ENCODE data around the gene LRRC34. TPM values are rescaled to one million over a fixed set of nuclear protein-coding genes. Genes with fewer than 3 reads are reported as not detected.

LRRC34 gene
- total and polyA plus RNA-seq, 10 of the 15 experiments (the other 5 are each of a cell fraction or from before 2014, with no cell fraction given): 0.24 to 3.7 (median 1.7) TPM

DNA sequence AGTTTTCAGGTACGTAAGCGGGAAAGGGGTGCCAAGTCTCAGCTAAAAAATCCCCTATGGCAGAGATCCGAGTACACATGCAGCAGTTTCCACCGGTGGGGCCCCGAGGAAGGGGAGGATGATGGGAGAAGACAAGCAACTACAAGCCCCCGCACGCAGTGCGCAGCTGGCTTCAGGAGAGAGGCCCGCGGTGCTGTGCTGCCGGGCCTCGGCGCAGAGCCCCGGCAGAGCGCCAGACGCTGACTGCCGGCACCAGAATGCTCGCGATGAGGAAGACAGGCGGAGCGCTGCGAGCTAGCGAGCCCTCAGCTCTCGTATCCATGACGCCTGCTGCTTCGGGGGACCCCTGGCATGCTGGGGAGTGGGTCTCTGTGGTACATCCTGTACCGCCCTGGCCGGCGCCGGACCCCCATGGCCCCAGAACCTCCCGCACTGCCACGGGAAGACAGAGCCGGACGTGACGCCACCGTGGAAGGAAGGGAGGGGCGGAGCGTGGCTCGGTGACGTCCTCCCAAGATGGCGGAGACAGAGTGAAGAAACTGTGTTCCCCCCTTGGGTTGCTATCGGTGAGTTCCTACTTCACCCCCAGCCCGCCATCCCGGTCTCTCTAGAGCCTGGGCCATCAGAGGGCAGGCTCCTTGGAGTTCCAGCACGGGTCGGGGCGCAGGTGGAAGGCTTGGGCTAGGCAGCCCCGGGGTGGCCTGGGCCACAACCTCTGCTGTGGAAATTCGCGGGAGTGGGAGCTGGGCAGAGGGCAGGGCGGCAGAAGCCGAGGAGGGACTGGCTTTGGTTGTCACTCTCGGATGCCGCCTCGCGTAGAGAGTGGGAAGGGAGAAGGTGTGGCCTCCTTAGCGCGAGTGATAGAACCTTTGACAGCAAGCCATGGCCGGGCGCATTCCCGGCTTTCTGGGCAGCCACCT lies 39.5 kb downstream of the LRRC34 start, which contains the start of gene MYNN (continued):
- peak; percentile 91; the same call in 1 of the 2 replicates for TF ChIP-seq RB1 (IDR thresholded peaks at IDR 0.05; ENCODE audit: borderline replicate concordance)
- TF ChIP-seq, protein P1, sequence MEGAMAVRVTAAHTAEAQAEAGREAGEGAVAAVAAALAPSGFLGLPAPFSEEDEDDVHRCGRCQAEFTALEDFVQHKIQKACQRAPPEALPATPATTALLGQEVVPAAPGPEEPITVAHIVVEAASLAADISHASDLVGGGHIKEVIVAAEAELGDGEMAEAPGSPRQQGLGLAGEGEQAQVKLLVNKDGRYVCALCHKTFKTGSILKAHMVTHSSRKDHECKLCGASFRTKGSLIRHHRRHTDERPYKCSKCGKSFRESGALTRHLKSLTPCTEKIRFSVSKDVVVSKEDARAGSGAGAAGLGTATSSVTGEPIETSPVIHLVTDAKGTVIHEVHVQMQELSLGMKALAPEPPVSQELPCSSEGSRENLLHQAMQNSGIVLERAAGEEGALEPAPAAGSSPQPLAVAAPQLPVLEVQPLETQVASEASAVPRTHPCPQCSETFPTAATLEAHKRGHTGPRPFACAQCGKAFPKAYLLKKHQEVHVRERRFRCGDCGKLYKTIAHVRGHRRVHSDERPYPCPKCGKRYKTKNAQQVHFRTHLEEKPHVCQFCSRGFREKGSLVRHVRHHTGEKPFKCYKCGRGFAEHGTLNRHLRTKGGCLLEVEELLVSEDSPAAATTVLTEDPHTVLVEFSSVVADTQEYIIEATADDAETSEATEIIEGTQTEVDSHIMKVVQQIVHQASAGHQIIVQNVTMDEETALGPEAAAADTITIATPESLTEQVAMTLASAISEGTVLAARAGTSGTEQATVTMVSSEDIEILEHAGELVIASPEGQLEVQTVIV (IDR thresholded peaks at IDR 0.05; ENCODE audit: borderline replicate concordance, partially characterized antibody): no peak
- peak; percentile 55 for TF ChIP-seq SMAD1 (IDR thresholded peaks at IDR 0.05; ENCODE audit: low read depth, partially characterized antibody)
- peak; percentile 96 for TF ChIP-seq POLR2AphosphoS5 (IDR thresholded peaks at IDR 0.05; ENCODE audit: low read length)
- TF ChIP-seq EP300 (IDR thresholded peaks at IDR 0.05; ENCODE audit: borderline replicate concordance in 1 of 2, control insufficient read depth in 1 of 2, low read depth in 2 of 2, low read length in 2 of 2): no peak
- no peak for TF ChIP-seq NFIC (IDR thresholded peaks at IDR 0.05; ENCODE audit: low read depth, low read length)
- peak; percentile 97 for TF ChIP-seq YY1 (IDR thresholded peaks at IDR 0.05; ENCODE audit: low read depth, low read length)
- TF ChIP-seq ZNF384 (IDR thresholded peaks at IDR 0.05; ENCODE audit: borderline replicate concordance, low read depth, low read length): no peak
- TF ChIP-seq CREM (IDR thresholded peaks at IDR 0.05; ENCODE audit: low read depth): peak; percentile 95
- TF ChIP-seq, protein P2, sequence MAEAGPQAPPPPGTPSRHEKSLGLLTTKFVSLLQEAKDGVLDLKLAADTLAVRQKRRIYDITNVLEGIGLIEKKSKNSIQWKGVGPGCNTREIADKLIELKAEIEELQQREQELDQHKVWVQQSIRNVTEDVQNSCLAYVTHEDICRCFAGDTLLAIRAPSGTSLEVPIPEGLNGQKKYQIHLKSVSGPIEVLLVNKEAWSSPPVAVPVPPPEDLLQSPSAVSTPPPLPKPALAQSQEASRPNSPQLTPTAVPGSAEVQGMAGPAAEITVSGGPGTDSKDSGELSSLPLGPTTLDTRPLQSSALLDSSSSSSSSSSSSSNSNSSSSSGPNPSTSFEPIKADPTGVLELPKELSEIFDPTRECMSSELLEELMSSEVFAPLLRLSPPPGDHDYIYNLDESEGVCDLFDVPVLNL (IDR thresholded peaks at IDR 0.05; ENCODE audit: low read depth, low read length): no peak
- TF ChIP-seq NBN (IDR thresholded peaks at IDR 0.05): peak; percentile 94
- TF ChIP-seq, protein P3, sequence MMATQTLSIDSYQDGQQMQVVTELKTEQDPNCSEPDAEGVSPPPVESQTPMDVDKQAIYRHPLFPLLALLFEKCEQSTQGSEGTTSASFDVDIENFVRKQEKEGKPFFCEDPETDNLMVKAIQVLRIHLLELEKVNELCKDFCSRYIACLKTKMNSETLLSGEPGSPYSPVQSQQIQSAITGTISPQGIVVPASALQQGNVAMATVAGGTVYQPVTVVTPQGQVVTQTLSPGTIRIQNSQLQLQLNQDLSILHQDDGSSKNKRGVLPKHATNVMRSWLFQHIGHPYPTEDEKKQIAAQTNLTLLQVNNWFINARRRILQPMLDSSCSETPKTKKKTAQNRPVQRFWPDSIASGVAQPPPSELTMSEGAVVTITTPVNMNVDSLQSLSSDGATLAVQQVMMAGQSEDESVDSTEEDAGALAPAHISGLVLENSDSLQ (IDR thresholded peaks at IDR 0.05): peak; percentile 84
- peak; percentile 29; the same call in 1 of the 2 replicates for TF ChIP-seq TCF12 (IDR thresholded peaks at IDR 0.05; ENCODE audit: low read depth, low read length)
- TF ChIP-seq DPF2 (IDR thresholded peaks at IDR 0.05): peak; percentile 69
- 0 out of 2 replicates have a peak, but pooled peaks have one; percentile 4 for TF ChIP-seq IRF4 (IDR thresholded peaks at IDR 0.05; ENCODE audit: low read depth, low read length)
- TF ChIP-seq KAT2A (conservative IDR thresholded peaks at IDR 0.05; ENCODE audit: control insufficient read depth, low read depth, low read length): no peak
- TF ChIP-seq HDGF (IDR thresholded peaks at IDR 0.05): peak; percentile 73; the same call in 1 of the 2 replicates
- TF ChIP-seq GABPA (IDR thresholded peaks at IDR 0.05; ENCODE audit: low read depth): peak; percentile 83
- TF ChIP-seq PML (IDR thresholded peaks at IDR 0.05; ENCODE audit: low read length): peak; percentile 98
- peak in 1 of 2 experiments; percentile 45; a peak in 1 of 3 replicates for TF ChIP-seq EGR1 (IDR thresholded peaks at IDR 0.05; ENCODE audit: borderline replicate concordance in 1 of 2, low read depth in 2 of 2, low read length in 2 of 2)
- TF ChIP-seq, protein P4, sequence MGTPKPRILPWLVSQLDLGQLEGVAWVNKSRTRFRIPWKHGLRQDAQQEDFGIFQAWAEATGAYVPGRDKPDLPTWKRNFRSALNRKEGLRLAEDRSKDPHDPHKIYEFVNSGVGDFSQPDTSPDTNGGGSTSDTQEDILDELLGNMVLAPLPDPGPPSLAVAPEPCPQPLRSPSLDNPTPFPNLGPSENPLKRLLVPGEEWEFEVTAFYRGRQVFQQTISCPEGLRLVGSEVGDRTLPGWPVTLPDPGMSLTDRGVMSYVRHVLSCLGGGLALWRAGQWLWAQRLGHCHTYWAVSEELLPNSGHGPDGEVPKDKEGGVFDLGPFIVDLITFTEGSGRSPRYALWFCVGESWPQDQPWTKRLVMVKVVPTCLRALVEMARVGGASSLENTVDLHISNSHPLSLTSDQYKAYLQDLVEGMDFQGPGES (IDR thresholded peaks at IDR 0.05): 0 out of 2 replicates have a peak, but pooled peaks have one; percentile 5
